Epithelial cell of prostate (primary cell): ENCODE measurements around the gene ADD3.
"Not testable (repeated sequence)": the region's sequence is repeated elsewhere in the genome, so short reads cannot be mapped to it uniquely, and the experiment has no call there.

ENCODE experiments used
- DNase-seq: peaks from one replicate; pipeline ENCODE4 v3.0.0-alpha.2; 2011; ENCODE audit warnings: low read depth, low spot score
- H3K27ac ChIP-seq: fragments of 450-650 bp; 2 replicates; pipeline ENCODE4 v1.5.1; 2017; ENCODE audit warnings: mild to moderate bottlenecking

Gene ADD3

GRCh38 chr10:110023785-110024465, 16.1 kb downstream of the ADD3 start:
- DNase-seq = no peak
- H3K27ac ChIP-seq = no peak overlapping the region

DNA sequence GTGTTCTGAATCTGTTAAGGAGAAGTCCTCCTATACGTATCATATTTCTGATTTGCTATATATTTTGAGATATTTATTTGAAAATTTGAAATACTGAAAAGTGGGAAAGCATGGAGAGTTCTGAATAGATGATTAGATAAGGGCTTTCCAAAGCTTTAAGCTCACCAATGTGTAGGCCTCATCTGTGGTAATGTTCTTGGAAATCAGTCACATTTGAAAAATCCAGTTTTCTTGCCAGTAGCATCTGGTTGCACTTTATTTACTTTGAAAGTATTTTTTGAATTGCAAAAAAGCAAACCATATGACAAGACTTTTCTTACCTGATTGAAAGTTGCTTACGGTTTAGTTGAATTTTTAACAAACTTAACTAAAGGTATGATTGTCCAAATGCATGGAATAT, 21.7 kb downstream of the ADD3 start:
- DNase-seq = no peak

GRCh38 chr10:110032801-110033700, 25.3 kb downstream of the ADD3 start:
- no peak for DNase-seq

More for the DNA sequence above, 21.7 kb downstream of the ADD3 start:
- H3K27ac ChIP-seq = no peak overlapping the region

DNA sequence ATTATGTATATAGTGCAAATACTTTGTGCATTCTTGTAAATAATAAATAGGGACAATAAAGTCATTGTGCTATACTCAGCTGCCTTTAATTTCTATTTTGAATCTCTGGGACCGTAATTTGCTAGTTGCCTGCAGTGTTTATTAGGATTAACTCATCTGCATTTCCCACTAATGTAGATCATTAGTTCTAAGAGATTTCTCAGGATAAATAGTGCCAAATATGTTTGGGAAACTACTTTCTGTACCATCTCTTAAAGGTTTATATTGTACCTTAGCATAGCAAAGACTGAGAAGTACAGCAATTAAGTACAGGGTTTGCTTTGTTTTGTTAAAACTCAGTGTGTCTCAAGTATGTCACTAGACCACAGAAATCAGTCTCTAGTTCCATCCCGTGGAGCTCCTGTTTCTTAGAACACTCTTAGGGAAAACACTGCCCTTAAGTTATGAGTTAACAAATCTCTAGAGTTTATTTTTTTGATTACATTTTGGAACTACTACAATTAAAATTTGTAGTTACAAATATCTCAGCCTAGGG, 26.0 kb downstream of the ADD3 start:
- no peak for DNase-seq
- H3K27ac ChIP-seq = no peak overlapping the region

More at GRCh38 chr10:110032801-110033700, 25.3 kb downstream of the ADD3 start:
- no peak overlapping the region for H3K27ac ChIP-seq

DNA sequence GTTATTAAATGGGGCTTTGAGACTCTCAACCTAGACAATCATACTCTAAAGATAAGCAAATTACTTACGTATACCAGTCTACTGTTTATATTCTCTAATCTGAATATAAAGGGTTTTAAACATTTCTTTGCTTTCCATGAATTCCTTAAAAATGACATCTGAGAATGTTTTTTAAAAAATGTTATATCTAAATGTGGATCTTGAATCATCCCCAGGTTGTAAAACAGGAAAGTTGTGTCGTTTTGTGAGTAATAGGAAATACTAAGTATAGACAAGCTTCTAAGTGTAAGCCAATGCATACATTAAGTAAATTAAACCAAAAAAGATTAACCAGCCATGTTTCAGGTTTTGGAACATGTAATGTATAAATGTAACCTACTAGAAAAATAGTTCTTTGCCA, 26.8 kb downstream of the ADD3 start:
- DNase-seq = no peak
- peak overlapping the region; percentile 3 for H3K27ac ChIP-seq

GRCh38 chr10:110035070-110035921, 27.5 kb downstream of the ADD3 start:
- DNase-seq = no peak
- H3K27ac ChIP-seq = peak overlapping the region; percentile 3

DNA sequence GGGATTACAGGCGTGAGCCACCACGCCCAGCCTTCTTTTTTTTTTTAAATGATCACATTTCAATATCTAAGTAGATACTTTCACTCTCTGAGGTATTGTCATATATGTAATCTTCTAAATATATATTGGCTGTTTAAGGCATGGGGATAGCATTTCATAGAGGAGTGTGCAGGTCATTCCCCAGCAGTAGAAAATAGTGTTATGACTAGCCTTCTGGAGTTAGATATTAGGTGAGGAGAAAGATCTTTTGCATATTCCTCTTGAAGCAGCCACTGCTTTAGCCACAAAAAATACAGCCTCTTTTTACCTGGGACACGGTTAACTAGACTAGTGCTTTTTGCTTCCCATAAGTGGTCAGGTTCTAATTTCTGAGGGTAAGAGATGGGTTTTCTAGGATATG, 28.9 kb downstream of the ADD3 start:
- H3K27ac ChIP-seq = no peak overlapping the region
- DNase-seq = no peak

- H3K27ac ChIP-seq = no peak overlapping the region
- no peak for DNase-seq
Measured at GRCh38 chr10:110039254-110039653, 31.5 kb downstream of the ADD3 start.

DNA sequence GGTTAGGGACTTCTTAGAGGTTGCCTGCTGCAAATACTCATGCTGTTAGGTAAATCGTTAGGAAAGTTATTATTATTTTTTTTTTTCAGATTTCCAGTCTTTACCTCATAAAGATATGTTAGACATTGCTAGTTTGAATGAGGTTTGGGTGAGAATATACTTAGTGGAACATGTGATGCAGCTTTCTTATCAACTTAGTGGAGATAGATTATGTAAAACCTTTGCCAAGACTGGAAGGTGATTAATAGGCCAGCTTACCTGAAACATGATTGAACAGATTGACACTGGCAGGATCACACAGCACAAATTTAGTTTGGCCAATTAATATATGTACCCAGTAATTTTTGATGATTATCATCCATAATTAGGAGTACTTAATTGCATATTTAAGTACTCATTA, 32.3 kb downstream of the ADD3 start:
- DNase-seq = no peak
- no peak overlapping the region for H3K27ac ChIP-seq

- no peak for DNase-seq
- H3K27ac ChIP-seq = no peak overlapping the region
Measured at GRCh38 chr10:110040767-110041478, 33.1 kb downstream of the ADD3 start.

DNA sequence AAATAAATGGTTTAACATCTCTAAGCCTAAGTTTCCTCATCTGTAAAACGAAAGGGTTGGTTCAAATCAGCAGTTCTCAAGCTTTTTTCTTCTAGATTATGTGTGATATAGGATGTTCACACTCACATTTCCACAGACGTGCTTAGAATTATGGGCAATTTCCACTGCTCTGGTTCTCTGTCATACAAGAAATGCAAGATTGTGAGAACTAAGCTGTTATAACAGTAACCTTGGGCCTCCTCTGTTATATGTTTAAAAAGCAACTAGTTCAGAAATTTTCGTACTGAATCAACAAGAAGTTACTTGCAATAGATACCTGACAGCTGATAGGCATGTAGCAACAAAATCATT, 33.7 kb downstream of the ADD3 start:
- no peak overlapping the region for H3K27ac ChIP-seq
- no peak for DNase-seq

DNA sequence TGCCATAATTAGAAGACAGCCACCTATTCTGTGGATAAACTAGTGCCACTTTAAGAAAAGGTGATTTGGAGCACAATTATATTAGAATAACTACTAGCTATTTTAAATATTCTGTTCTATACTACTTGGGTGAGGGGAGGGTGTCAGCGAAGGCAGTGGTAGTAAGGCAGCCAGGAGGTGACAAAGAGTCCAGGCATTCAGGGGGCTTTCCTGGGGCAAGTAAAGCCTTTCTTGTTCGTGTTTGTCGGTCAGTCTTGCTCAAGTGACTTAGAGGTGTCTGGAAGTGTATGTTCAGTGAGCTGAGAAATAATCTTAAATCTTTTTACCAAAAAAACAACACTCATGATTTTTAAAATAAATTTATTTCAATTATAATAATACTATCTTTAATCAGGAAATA, 34.4 kb downstream of the ADD3 start:
- DNase-seq = no peak
- H3K27ac ChIP-seq = no peak overlapping the region

DNA sequence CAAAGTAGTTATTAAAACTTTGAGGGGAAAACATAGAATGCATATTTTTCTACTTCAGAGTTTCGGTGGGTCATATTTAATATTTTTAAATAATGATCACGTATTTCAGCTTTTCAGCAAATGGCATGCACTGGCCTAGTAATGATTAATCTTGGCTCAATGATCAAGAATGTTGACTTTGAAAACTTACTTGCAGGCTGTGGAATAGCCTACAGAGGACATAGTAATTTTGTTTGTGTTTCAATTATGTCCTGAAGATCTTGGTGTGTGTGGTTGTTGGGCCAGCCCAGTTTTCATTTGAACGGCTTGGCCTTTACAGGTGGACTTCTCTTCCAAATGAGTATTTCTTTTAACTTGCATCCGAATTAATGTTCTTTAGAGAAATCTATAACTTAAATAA, 35.1 kb downstream of the ADD3 start:
- no peak overlapping the region for H3K27ac ChIP-seq
- DNase-seq = no peak

GRCh38 chr10:110044681-110045080, 36.9 kb downstream of the ADD3 start:
- no peak overlapping the region for H3K27ac ChIP-seq
- no peak for DNase-seq

GRCh38 chr10:110045772-110046171, 38.0 kb downstream of the ADD3 start:
- no peak overlapping the region for H3K27ac ChIP-seq
- DNase-seq = no peak

DNA sequence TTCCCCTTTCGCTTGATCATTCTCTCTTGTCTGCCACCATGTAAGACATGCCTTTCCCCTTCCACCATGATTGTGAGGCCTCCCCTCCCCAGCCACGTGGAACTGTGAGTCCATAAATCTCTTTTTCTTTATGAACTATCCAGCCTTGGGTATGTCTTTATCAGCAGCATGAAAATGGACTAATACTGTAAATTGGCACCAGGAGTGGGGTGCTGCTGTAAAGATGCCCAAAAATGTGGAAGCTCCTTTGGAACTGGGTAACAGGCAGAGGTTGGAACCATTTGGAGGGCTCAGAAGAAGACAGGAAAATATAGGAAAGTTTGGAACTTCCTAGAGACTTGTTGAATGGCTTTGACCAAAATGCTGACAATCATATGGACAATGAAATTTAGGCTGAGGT, 40.4 kb downstream of the ADD3 start:
- not testable (repeated sequence) for H3K27ac ChIP-seq, DNase-seq

GRCh38 chr10:110048781-110049180, 41.0 kb downstream of the ADD3 start:
- no peak for DNase-seq
- H3K27ac ChIP-seq = no peak overlapping the region

DNA sequence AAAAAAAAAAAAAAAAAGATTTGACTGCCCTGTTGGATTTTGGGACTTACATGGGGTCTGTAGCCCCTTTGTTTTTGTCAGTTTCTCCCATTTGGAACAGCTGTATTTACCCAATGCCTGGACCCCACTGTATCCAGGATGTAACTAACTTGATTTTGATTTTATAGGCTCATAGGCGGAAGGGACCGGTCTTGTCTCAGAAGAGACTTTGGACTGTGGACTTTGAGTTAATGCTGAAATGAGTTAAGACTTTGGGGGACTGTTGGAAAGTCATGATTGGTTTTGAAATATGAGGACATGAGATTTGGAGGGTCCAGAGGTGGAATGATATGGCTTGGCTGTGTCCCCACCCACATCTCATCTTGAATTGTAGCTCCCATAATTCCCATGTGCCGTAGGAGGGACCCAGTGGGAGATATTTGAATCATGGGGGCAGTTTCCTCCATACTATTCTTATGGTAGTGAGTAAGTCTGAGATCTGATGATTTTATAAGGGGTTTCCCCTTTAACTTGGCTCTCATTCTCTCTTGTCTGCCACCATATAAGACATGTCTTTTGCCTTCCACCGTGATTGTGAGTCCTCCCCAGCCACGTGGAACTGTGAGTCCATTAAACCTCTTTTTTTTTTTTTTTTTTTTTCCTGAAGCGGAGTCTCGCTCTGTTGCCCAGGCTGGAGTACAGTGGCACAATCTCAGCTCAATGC, 42.3 kb downstream of the ADD3 start:
- not testable (repeated sequence) for H3K27ac ChIP-seq, DNase-seq

- H3K27ac ChIP-seq = no peak overlapping the region
- no peak for DNase-seq
Measured at GRCh38 chr10:110051487-110051886, 43.7 kb downstream of the ADD3 start.
